SKM-1 (cell line): Measurements from ENCODE around the gene ARFGEF3.
"Not testable (repeated sequence)": the region's sequence is repeated elsewhere in the genome, so short reads cannot be mapped to it uniquely, and the experiment has no call there.

Source experiments
- DNase-seq: peaks from one replicate; lab custom pipeline; 2025; ENCODE audit not compliant: unreplicated experiment; lab: John Stamatoyannopoulos, UW

ARFGEF3 gene

DNA sequence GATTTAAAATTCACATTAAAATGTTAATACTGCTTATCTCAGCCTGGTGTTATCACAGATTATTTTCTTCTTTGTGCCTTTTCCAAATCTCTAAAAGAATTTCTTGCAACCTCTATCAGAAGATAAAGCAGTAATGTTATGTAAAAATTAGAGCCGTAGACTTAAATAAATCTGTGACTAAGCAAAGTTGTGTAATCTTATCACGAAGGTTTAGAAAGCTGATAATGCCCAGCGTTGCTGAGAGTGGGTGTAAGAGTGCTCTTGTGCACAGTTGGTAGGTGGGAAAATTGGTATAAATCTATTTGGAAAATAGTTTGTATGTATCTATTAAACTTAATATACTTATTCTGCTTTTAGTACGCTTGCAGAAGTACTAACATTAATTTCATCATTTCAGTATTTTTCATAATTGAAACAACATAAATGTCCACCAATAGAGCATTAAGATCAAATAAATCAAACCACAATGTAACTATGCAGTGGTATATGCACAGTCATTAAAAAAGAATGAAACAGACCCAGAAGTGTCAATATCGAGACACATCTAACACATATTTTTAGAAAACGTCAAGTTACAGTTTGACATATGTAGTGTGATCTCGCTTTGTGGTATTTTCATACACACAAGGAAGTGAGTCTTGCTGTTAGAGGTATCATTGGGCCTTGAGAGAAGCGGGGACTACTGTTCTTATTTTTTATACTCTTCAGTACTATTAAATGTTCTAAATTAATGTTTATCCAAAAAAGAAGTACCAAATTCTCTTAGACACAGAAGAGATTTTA, 111.0 kb downstream of the ARFGEF3 start:
- DNase-seq, result no peak

DNA sequence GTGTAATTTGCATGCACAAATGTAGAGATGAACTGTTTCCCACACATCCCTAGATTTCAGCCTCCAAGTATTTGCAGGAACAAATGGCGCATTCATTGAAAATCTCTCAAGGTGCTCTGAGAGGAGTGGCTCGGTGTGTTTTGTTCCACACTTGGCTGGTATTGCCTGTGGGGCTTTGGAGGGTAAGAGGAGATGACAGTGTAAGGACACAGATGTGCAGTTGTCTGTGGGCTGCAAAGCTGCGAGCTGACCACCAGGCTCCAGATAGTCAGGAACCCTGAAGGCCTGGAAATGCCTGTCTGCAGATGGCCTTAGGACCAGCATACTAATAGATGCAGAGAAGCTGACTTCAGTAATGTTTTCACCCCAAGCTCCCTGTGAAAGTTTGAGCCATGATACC, 114.2 kb downstream of the ARFGEF3 start:
- no peak for DNase-seq

DNA sequence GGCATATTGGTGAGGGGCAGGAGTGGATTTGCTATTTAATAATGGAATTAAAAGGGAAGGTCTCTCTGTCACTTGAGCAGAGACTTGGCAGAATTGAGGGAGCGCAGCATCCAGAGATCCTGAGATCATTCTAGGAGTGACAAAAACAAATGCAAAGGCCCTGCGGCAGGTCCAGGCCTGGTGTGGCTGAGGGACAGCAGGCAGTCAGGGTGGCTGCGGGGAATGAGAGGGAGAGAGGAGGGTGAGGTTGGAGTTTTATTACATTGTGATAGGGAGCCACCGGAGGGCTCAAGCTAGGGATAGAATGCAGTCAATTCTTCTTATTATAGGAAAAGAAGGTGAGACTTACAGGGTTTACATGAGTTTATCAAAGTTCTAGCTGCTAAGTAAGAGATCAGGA, 116.1 kb downstream of the ARFGEF3 start:
- no peak for DNase-seq

DNA sequence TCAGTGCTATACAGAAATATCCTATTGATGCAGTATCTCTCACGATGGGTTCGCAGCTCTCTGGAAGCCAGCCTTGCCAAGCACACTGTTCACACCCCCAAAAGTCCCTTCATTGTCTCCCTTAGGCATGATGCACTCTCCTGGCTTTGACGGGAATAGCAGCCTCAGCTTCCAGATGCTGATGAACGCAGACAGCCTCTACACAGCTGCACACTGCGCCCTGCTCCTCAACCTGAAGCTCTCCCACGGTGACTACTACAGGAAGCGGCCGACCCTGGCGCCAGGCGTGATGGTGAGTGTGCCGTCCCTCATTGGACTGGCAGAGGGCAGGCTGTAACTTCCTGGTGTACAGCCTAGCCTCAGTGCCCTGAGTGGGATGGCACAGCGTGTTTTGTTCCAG, 116.6 kb downstream of the ARFGEF3 start:
- DNase-seq, result no peak

DNA sequence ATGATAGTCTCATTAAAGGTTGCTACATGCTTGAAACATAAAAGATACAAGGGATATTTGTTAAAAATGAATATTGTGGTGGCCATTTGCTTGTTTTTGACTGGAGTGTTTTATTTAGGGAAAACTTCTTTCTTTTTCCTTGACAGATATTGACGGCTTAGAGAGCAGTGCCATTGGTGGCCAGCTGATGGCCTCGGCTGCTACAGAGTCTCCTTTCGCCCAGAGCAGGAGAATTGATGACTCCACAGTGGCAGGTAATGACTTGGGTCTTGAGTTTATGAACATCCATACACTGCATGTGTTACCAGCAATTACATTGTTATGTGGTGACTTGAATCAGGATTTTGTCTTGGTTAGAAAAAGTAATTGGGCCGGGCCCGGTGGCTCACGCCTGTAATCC, 124.1 kb downstream of the ARFGEF3 start:
- DNase-seq, result no peak

DNA sequence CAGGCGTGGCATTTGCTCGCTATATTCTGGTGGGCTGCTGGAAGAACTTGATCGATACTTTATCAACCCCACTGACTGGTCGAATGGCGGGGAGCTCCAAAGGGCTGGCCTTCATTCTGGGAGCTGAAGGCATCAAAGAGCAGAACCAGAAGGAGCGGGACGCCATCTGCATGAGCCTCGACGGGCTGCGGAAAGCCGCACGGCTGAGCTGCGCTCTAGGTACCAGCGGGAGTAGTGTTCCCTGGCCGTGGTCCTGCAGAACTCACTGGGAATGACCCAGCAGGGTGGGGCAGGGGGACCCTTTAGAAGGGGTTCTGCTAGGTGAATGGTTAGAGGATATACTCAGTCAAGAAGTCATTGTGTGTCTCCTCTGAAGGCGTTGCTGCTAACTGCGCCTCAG, 125.0 kb downstream of the ARFGEF3 start:
- no peak for DNase-seq

DNA sequence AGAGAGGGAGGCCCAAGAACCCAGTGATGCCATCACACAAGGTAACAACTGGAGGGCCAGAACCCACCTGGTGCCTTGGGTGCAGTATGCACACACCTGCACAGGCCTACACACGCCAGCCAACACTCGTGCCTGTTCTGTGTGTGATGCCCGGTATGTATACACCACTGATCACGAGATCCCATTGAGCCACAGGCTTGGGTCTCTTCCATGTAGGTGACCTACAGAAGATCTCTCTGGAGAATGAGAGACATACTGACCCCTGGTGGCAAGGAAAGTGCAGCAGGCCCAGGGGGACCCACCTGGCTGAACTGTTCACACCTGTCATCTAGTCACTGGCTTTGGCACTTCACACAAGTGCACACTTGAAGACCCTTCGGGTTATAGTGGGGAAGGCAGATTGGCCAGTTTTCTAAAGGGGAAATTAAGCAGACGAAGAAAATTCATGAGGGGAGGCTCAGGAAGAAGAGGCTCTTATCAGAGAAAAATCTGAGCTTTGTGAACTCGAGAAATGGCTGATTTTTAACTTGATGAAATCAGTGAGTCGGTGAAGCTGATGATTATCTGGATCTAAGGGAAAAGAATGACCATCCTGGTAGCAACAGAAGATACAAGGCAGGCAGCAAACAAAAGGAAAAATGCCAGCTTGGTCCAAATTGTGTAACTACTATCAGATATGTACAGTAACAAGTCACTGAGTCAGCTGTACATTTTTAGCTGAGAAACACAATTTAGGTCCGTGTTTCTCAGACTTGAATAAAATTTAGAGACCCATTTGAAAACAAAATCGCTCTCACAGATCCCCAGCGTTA, 125.6 kb downstream of the ARFGEF3 start:
- no peak for DNase-seq

DNA sequence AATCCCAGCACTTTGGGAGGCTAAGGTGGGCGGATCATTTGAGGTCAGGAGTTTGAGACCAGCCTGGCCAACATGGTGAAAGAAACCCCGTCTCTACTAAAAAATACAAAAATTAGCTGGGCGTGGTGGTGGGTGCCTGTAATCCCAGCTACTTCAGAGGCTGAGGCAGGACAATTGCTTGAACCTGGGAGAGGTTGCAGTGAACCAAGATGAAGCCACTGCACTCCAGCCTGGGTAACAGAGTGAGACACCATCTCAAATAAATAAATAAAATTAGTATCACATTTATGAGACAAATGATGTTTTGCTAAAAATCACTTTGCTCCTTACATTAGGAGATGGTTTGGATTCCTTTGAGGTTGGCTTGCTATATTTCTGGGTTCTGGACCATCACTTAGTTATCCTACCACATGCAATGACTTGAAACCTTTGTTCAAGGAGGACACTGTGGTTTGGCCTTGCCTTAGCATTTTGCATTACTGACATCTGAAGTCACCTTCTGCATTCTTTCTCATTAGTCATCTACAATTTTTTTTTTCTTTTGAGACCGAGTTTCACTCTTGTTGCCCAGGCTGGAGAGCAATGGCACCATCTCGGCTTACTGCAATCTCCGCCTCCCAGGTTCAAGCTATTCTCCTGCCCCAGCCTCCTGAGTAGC, 126.8 kb downstream of the ARFGEF3 start:
- DNase-seq, result not testable (repeated sequence)

DNA sequence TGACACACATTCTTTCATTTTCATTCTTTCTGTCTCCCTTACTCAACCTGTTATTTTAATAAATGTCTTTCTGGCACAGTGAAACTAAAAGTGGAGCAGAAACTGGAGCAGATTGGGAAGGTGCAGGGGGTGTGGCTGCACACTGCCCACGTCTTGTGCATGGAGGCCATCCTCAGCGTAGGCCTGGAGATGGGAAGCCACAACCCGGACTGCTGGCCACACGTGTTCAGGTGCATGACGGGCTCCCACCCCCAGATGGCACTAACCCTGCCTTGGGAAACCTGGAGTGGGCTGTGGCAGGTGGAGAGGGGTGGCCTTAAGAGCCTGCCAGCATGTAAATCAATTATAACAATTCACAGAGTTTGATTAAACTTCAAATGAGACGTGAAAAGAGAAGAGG, 128.0 kb downstream of the ARFGEF3 start:
- no peak for DNase-seq

DNA sequence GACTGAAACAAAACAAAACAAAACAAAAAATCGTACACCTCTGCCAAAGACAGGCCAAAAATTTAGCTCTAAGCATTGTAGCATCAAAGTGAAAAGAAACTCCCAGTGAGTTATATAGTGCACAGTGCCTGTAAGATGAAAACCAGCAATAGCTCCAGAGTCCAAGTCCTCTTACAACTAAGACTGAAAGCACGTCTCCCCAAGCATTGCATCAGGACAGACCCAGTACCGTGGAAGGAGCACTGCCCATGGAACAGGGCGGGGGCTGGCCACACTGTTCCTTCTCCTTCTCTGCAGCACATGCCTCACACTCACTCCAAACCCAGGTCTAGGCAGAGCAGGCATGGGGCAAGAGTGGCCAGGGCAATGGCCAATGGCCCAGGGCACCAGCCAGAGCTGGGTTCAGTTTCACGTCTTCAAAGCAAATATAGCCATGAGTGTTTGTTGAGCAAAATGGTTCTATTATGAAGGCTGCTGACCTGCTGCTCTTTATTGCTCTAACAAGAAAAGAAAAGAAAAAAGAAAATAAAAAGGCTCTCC, 128.8 kb downstream of the ARFGEF3 start:
- DNase-seq, result no peak

DNA sequence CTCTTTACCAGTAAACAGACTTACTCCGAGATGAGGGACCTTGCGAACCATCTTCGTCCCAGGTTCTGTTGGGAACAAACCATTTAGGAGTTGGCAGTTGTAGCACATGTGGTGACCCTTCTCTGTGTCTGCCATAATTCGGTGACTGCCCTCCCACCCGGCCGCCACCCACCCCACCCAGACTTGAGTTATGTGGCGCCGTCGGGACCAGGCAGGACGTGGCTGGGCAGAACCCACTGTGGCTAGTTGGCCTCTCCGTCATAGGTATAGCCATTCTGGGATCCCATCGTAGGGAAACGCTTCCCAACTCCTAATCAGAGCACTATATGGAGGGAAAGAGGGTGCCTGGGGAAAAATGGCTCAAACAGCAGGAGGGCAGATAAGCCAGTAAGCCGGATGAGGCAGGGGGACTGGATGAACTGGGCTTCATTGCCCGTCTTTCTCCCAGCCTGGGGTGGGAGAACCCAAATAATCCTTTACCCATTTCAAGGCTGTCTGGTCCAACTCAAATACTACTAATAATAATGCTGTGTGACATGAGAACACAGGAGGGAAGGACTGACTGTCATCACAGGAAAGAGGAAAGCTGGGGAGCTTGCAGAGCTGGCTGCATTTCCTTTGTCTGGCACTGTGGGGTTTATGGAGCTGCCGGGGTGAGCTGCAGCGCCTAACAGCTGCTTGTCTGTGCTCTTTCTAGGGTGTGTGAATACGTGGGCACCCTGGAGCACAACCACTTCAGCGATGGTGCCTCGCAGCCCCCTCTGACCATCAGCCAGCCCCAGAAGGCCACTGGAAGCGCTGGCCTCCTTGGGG, 129.5 kb downstream of the ARFGEF3 start:
- DNase-seq, result no peak

DNA sequence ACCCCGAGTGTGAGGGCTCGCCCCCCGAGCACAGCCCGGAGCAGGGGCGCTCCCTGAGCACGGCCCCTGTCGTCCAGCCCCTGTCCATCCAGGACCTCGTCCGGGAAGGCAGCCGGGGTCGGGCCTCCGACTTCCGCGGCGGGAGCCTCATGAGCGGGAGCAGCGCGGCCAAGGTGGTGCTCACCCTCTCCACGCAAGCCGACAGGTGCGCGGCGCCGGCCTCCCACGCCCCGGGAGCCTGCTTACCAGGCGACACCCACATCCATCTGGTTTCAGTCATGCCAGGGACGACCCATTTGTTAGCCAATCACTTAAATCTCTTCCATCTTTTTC, 130.1 kb downstream of the ARFGEF3 start:
- DNase-seq, result no peak

DNA sequence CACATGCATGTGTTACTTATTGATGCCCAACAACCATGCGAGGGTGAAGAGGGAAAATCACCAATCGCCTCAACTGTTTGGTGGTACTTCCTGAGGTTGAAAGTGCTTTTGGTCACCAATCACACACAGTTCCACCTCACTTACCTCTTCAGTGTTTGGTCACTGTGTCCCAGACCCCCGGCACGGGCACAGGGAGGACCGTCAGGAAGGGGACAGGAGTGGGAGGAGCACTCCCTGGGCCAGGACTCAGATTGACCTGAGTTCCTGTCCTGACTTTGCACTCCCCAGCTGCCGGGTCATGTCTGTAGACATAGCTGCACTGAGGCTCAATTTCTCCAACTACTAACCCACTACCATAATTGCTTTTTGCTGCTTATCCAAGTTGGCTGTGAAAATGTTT, 130.7 kb downstream of the ARFGEF3 start:
- DNase-seq, result no peak

DNA sequence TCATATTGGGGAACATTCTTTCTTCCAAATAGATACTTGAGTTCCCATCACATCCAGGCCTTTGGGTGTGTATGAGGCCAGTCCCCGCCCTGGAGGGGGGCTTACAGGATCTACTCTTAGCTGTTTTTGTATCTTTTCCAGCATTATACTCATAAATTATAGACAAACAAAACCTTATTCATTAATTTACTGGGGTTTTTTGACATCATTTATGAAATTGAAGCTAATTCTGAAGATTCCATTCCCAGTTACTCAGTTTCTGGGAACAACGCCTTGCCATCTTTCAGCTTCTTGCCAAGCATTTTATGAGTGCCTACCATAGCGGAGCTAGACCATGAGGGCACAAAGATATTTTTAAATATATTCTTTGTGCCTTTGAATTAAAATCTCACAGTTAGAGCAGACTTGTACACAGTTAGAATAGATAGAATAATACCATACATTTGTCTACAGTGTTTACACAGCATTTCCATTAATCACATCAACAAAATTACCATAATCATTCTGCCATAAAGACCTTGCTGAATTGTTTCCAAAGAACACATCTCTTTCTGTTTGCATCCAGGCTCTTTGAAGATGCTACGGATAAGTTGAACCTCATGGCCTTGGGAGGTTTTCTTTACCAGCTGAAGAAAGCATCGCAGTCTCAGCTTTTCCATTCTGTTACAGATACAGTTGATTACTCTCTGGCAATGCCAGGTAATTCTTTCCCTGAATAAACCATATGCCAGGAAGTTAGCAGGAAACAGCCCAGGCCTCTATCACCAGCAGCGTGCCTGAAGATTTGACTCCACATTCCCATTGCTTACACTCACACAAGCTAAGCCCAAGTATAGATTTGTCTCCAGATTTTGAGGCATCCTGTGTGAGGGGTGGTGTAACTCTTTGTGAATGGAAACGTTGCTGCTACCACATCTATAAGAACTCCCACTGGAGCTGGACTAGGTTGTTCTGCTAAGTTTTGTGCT, 132.0 kb downstream of the ARFGEF3 start:
- no peak for DNase-seq

DNA sequence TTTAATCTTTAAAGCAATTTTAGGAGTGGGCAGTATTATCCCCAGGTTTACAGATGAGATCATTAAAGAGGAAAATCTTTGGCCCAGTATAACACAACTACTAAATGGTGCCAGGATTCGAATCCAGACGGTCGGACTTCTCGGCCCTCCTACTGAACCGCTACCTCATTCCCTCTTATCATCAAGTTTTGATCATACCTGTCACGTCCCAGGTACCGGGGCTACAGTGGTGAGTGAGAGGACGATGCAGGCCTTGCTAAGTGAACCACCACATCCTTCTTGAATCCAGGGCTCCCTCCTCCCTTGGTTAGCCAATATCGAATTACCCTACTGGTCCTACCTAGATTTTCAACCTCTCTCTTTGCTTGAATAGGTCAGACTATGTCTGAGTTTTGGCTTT, 134.6 kb downstream of the ARFGEF3 start:
- DNase-seq, result no peak

DNA sequence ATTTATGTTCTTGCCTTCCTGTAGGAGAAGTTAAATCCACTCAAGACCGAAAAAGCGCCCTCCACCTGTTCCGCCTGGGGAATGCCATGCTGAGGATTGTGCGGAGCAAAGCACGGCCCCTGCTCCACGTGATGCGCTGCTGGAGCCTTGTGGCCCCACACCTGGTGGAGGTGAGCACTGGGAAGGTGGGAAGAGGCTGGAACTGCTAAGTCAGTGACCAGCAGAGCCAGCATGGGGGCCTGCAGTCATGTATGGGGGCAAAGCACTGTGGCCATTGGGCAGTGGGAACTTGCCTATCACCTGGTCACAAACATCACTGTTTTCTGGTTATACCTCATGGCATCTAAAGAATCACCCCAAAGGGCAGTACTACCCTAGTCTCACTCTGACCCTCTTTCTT, 135.0 kb downstream of the ARFGEF3 start:
- no peak for DNase-seq

DNA sequence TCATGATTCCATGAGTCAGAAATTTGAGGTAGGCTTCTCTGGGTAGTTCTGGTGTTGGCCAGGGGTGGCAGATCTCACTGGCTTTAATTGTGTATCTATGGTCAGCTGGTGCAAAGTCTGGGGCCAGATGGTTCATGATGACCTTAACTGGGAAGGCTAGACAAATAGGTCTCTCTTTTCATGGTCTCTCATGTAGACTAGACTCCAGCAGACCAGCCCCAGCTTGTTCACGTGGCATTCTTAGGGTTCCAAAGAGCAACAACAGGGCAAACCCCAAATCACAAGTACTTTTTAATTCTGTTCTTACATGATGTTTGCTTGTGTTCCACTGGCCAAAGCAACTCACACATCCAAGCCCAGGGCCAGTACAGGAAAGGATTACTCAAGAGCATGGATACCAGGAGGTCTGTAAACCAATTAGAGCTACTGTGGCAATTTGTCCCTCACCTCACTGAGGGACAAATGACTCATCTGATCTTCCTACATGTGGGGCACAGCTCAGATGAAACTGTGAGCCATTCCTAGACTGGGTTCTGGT, 136.1 kb downstream of the ARFGEF3 start:
- no peak for DNase-seq

DNA sequence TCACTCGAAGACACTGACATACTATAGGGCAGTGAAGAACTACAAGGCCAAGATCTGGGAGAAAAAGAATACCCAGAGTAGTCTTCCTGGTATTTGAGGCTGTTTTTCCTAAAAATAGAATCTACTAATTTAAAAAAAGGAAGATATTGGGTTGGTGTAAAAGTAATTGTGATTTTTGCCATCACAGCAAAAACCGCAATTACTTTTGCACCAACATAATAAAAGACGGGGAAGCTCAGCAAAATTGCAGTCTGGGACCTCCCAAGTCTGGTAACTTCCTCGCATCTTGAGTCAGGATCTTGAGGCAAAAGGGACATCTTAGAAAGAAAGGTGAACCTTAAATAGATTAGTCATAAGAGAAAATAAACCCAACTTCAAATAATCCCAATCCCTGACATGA, 138.7 kb downstream of the ARFGEF3 start:
- DNase-seq, result no peak

DNA sequence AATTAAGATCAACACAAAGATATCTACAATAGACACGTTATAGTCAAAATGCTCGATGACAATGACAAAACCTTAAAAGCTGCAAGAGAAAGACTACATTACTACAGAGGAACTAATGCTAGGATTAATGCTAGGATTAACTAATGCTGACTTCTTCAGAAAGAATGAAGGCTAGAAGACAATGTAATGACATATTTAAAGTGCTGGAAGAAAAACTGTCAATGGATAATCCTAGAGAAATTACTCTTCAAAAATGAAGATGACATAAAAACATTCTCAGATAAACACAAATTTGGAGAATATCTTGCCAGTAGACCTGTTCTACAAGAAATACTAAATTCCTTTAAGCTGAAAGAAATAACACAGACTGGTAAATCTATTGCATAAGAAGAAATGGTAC, 140.8 kb downstream of the ARFGEF3 start:
- DNase-seq, result no peak

DNA sequence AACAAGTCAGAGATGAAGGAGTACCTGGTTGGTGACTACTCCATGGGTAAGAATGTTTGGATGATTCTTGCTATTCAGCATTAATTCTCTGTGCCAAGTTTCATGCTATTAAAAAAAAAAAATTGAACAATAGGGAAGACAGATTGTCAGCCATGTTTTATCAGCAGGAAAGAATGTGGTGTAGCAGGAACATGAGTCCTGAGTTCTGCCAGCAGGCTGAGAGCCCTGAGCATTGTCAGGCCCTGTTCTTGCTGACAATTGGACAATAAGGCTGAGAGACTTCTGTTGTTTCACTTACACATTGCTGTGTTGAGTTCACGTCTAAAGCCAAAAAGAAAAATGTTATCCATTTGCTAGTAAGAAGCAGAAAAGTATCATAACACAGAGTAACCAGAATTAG, 145.6 kb downstream of the ARFGEF3 start:
- no peak for DNase-seq
